SIG-M5 treated with dmso at 0.1 percent for 504 hours (cell line): Measurements from ENCODE around the gene SOX8.

Experiments
- DNase-seq: peaks from one replicate; lab custom pipeline; 2025; ENCODE audit not compliant: unreplicated experiment; lab: John Stamatoyannopoulos, UW

The SOX8 gene

GRCh38 chr16:986411-986810, 4.8 kb downstream of the SOX8 start:
- no peak for DNase-seq

- no peak for DNase-seq
Observed at GRCh38 chr16:986925-987582, 5.5 kb downstream of the SOX8 start.

GRCh38 chr16:987906-988305, 6.3 kb downstream of the SOX8 start:
- no peak for DNase-seq

GRCh38 chr16:988471-989353, 7.1 kb downstream of the SOX8 start:
- no peak for DNase-seq

DNA sequence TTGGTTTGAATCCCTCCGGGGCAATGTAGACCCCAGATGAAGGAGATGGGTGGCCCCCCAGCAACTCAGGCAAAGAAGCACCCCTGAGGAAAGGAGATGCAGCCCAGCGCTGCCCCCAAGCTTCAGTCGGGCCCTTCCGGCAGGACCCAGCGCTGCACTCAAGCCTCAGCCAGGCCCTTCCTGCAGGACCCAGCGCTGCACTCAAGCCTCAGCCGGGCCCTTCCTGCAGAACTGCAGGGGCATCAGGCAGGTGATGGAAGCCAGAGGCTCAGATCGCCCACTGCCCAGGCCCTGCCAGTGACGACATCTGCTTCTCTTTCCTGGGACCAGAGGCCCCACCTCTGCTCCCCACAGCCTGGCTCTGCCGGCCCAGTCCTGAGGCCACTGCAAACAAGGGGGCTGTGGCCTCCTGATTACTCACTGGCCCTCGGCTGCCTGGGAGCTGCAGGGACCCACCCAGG, 7.8 kb downstream of the SOX8 start:
- DNase-seq, result no peak

DNA sequence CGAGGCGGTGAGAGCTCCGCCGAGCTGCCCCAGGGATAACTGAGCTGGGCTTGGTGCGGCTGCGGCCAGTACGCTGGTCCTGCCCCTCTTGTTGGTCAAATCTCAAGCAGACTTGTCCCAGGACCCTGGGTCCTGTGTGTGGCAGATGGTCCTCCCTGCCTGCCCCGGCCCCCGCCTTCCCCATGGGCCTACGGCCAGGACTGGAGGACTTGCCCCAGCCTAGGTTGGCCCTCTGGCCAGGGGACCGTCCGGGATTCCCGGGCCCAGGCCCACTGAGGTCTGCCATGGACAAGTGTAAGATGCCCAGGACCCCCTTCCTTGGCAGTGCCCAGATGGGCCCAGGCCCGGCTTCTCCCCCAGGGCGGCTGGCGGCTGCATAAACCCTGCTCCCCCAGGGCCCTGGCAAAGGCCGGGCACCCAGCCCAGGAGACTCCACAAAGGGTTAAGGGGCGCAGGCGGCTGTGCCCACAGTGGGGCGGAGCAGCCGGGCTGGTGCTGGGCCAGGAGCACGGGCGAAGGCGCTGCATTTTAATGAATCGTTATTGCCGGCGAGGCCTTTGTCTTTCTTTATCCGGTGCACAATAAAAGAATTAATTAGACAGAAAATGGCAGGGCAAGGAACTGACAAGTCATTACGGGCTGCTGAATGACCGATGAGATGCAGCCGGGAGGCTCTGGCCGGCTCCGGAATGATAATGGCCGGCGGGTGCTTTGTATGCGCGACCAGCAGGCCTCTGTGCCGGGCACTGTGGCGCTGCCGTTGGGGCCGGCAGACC, 9.1 kb downstream of the SOX8 start:
- no peak for DNase-seq

GRCh38 chr16:991345-991744, 9.8 kb downstream of the SOX8 start:
- no peak for DNase-seq

DNA sequence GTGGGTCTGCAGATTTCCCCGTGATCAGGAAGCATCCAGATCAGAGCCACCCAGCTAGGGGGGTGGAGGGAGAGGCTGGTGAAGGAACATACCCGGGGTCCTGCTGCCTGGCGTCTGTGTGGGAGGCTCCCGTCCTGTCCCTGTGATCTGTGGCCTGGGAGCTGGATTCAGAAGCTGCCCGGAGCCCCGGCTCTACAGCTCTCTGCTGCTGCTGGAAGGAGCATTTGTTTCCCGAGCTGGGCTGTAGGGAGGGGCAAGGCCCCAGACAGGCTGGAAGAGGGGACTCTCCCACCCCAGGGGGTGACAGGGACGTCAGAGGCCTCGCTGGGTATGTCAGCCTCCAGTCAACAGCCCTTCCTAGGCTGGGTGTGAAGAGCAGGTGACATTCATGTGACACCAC, 10.2 kb downstream of the SOX8 start:
- DNase-seq, result no peak

GRCh38 chr16:993731-994130, 12.2 kb downstream of the SOX8 start:
- DNase-seq, result no peak

- no peak for DNase-seq
Observed at GRCh38 chr16:995087-995486, 13.5 kb downstream of the SOX8 start.

DNA sequence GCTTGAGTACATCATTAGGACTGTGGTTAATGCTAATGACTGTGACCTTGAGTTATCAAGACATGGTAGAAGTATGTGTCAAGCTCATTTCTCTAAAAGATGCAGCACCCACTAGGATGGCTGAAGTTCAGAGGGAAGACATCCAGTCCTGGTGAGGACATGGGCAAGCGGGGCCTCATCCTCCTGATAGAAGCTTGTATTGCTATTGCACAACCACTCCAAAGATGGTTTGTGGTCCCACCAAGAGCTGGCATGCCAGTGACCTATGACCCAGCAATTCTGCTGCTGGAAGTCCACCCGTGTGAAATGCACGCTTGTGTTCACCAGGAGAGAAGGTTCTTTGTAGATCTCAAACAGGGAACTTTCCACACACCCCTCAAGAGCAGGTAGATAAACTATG, 14.2 kb downstream of the SOX8 start:
- no peak for DNase-seq

DNA sequence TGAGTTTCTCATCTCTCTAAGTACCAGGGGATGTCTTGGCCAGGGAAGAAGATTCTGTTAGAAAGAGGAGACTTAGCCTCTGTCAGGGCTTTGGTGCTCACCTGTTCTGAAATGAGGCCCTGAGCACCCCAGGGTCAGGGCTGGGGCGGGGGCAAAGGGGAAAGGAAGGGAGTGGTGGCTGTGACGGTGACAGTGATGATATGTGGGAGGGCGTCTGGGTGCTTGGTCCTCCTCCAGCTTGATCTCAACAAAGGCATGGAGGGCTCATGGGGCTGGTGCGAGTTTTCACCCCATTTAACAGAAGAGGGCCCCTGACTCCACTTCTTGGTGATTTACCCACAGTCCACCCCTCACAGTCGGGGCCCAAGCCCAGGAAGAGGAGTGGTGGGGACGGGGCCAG, 15.1 kb downstream of the SOX8 start:
- DNase-seq, result no peak

DNA sequence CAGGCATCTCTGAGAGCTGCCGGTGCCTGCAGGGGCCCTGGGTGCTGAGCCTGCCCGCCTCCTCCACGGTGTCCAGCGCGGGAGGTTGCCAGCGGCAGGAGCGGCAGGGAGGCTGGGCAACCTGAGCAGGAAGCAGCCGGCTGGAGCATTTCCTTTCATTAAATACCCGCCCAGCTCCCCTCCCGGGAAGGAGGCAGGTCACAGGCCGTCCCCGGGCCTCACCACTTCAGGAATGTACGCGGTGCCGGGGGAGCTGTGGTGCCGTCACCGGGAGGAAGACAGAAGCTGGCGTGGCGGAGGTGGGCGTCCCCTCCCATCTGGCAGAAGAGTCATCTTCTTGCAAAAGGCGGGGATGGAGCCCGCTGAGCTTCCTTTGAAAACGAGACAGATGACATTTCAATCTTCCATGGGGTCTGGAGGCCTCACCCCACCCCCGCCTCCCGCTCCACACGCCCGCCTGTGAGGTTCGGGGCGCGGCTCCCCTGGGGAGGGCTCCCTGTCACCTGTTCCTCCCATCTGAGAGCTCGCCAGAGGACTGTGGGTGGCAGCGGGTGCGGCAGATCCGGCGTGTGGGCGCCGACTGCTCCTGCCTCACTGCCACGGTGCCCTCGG, 16.0 kb downstream of the SOX8 start:
- DNase-seq, result no peak

DNA sequence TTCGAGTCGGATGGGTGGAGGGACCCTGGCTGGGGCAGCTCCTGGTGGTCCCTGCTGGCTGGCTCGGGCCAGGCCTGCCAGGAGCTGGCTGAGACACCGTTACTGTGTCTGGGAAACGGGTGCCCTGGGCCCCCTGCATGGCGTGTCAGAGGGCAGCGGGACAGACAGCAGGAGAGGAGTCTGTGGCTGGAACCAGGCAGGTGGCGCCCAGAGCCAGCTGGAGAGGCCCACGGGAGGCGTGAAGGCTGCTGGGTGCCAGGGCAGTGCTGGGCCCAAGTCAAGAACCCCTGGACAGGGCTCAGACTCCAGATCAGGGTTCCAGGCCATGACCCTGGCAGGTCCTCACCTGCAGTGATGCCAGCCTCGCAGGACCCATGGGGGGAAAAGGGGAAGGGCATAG, 16.6 kb downstream of the SOX8 start:
- DNase-seq, result no peak

DNA sequence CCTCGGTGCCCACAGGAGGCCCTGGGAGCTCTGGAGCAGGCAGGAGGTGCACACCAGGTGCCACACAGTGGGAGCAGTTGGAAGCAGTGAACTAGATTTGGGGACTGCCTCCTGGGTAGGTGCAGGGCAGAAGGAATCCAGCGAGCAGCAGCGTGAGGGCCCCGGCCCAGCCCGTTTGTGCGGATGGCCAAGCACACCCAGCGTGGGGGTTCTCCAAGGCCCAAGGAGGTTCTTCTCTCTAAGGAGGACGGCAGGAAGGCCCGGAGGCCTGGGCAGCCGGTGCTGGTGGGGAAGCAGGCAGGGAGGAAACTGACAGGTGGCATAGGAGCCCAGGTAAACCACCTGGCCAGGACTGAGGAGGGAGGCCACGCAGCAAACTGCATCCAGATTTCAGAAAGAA, 17.0 kb downstream of the SOX8 start:
- DNase-seq, result no peak

DNA sequence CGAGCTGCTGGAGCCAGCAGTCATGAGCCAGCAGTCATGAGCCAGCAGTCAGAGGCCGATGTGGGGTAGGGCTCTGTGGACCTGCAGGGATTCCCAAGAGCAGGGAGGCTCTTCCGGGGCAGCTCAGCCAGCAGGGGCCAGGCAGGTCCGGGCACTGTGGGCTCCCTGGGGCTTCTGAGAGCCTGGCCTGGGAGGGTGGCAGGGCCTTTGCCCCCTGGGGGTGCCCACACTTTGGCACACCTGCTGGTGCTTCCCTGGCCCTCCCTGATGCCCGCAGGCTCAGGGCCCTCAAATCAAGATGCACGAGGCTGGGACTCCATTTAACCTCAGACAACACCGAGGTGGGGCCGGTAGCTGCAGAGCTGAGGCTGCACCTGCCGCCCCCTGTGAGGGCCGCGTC, 18.1 kb downstream of the SOX8 start:
- DNase-seq, result no peak

GRCh38 chr16:1000608-1001007, 19.0 kb downstream of the SOX8 start:
- DNase-seq, result no peak

DNA sequence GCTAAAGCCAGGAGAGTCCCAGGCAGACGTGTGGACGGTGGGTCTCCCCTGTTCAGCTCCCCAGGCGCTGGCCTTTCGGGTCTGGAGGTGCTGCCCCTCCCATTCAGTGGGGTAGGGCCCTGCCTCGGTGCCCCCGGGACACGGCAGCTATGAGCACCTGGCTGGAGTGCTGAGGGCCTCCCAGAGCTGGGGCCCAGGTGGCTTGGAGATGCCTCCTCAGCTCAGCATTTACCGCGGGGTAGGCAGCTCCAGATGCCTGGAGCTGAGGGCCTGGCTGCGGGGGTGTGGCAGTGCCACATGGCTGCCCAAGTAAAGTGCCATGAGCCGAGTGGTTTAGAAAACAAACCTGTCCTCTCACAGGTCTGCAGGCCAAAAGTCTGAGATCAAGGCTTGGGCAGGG, 19.5 kb downstream of the SOX8 start:
- no peak for DNase-seq

DNA sequence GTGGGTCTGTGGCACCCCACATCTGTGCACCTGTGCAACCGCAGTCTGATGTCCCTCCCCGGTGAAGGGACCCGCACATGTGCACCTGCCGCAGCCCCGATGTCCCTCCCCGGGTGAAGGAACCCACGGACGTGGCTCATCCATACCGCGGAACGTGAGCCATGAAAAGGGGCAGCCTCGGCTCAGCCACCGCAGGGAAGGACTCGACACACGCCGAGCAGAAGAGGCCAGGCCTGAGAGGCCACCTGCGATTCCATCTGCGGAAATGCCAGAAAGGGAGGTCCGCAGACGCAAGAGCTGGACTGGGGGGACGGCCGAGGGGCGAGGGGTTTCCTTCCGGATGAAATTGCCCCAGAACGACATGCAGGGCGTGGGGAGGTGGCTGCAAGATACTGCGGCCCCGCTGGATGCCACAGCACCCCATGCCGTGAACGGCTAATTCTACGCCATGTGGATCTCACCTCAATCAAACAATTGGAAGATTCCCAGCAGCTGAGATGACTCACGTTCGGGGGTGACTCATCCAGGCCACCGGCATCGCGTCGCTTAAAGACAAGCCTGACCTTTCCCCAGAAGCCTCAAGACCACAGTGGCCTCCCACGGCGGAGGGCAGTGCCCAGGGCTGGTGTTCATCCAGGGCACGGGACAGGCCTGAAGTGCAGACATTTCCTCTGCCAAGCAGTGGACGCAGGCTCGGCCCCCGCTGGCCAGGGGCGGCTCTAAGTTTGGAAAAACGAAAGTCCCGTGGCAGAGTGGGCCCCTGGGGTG, 21.0 kb downstream of the SOX8 start:
- no peak for DNase-seq
